CD1c-positive myeloid dendritic cell (primary cell): ENCODE results near the gene TRAF6.
"Not testable (repeated sequence)": the region's sequence is repeated elsewhere in the genome, so short reads cannot be mapped to it uniquely, and the experiment has no call there.

Source experiments
- DNase-seq: peaks from one replicate; pipeline ENCODE4 v3.0.0-alpha.2; 2016; ENCODE audit errors: extremely low spot score

Gene TRAF6, protein sequence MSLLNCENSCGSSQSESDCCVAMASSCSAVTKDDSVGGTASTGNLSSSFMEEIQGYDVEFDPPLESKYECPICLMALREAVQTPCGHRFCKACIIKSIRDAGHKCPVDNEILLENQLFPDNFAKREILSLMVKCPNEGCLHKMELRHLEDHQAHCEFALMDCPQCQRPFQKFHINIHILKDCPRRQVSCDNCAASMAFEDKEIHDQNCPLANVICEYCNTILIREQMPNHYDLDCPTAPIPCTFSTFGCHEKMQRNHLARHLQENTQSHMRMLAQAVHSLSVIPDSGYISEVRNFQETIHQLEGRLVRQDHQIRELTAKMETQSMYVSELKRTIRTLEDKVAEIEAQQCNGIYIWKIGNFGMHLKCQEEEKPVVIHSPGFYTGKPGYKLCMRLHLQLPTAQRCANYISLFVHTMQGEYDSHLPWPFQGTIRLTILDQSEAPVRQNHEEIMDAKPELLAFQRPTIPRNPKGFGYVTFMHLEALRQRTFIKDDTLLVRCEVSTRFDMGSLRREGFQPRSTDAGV

DNA sequence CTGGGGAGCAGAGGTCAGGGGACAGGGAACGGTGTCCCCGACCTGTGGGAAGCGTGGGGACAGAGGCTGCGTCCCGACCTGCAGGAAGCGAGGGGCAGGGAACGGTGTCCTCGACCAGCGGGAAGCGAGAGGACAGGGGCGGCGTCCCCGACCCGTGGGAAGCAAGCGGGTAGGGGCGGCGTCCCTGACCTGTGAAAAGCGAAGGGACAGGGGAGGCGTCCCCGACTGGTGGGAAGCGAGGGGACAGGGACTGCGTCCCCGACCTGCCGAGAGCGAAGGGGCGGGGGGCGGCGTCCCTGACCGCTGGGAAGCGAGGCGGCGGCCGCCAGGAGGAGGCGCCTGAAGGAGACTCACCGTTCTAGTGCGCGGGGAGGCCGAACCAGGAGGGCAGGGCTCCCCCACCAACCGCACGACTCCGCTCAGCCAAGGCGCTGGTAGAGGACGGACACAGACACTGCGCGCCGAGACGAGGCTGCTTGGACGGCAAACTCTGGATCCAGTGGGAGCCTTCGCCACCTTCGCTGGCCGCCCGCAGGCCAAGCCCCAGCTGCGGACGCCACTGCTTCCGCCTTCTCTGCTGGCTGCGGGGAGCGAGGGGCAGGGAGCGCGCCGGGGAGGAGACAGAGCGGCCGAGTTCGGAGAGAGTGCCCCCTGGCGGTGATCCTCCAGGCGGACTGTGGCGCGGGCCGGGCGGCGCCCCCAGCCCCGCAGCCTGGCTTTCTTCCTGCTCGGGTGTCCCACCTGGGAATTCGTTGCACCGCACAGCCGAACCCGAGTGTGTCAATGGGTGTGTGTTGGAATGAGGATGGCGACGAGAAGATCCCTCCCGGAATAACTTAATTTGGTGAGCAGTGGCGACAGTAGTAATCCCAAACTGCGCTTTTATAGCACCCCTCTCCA, at the start of gene TRAF6:
TSS of gene TRAF6 (minus strand) at position 579 of the 900 bp plus-strand sequence. CDS start 8,757 bp downstream, outside the sequence.
- peak; percentile 92 for DNase-seq

DNA sequence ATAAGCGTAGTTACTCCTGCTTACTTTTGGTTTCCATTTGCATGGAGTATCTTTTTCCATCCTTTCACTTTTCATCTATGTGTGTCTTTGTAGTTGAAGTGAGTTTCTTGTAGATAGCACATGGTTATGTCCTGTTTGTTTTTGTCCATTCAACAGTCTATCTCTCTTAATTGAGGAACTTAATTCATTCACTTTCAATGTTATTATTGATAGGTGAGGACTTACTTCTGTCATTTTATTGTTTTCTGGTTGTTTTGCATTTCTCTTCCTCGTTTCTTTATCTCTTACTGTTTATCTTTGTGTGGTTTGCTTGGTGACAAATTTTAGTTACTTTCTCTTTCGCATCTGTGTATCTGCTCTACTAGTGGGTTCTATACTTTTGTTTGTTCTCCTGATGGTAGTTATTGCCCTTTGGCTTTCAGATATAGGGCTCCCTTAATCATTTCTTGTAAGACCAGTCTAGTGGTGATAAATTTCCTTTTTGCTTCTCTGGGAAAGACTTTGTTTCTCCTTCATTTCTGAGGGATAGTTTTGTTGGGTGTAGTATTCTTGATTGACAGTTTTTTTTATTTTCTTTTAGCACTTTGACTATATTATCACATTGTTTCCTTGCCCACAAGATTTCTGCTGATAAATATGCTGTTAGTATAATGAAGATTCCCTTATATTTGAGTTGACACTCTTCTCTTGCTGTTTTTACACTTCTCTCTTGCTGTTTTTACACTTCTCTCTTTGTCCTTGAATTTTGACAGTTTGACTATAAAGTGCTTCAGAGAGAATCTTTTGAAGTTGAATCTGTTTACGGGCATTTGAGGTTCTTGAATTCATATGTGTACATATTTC, 48.7 kb upstream of the TRAF6 start:
- DNase-seq = no peak

DNA sequence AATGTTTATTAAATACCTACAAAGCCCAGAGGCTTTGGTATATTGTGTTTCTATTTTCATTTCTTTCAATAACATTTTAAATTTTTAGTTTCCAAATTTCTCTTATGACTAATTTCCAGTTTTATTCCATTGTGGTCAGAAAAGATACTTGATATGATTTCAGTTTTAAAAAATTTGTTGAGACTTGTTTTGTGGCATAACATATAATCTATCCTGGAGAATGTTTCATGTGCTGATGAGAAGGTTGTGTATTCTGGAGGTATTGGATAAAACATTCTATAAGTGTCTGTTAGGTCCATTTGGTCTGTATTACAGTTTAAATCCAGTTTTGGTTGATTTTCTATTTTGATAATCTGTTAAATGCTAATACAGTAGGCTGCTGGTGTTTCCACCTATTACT, 47.9 kb upstream of the TRAF6 start:
- no peak for DNase-seq

DNA sequence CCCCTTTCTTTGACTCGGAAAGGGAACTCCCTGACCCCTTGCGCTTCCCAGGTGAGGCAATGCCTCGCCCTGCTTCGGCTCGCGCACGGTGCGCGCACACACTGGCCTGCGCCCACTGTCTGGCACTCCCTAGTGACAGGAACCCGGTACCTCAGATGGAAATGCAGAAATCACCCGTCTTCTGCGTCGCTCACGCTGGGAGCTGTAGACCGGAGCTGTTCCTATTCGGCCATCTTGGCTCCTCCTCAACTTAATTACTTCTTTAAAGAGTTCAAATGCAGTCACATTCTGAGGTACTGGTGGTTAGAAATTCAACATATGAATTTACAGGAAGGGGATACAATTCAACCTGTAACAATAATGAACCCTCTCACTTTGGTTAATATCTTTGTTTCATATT, 47.3 kb upstream of the TRAF6 start:
- DNase-seq = not testable (repeated sequence)

DNA sequence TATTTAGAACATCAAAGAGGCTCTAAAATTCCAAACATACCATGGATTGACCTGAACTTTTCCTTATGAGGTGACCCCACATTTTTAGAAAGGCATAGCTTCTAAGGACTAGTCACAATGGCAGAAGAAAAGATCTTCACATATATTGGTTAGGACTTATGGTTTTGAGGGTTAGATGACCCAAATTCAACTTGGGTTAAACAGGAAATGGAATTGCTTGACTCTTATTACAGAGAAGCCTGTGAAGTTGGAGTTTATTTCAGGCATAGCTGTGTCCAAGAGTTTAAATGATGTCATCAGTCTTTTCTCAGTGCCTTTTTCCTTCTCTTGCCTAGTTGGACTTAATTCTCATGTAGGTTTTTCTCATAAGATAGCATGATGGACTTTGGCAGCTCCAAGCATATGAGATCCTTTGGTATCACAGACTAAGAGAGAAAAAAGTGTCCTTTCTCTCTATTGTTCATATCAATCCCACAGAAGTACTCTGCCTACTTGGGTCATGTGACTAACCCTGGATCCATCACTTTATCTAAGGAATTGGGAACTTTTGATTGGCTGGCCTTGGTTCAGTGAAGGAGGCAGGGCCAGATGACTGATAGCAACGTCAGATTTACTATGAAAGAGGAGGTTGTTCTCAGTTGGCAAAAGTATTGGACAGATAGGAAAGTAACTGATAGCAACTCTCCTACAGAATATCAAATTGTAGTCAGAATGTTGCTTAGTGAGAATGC, 40.5 kb upstream of the TRAF6 start:
- no peak for DNase-seq

DNA sequence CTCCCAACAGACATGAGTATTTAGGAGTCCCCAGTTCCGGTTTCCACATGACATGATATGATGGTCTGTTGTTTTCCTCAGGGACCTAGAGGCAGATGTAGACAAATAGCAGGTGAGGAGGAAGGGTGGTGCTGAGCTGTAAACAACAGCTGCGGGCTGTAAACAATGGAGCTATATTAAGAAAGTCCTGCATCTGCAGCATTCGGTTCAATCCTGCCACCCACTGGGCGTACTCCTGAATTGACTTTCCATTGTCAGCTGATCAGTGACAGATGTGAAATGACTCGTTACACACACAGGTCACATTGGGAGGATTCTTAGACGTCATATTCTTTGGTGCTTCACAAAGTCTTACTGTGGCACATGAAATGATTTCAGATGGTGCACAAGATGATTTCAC, 30.9 kb upstream of the TRAF6 start:
- DNase-seq = peak; percentile 55

DNA sequence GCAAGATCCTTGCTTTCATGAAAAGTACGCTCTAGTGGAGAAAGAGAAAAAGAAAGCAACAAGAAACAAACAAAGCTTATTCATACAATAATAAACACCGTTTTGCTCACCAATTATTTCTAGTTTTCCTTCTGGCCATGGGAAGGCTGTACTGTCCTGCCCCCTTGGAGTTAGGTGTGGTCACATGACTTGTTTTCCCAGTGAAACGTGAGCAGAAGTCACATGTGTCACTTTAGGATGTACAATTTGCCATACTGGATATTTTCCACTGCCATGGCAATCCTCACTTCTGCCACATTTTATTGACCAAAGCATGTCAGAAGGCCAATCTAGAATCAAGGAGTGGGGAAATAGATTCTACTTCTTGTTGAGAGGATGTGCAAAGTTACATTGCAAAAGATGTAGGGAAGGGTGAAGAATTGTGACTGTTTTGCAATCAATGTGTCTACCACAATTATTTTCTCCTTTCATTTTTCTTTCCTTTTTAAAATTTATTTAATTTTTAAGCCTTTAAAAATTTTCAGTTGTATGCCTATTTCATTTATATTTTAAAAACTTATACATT, 24.3 kb upstream of the TRAF6 start:
- no peak for DNase-seq

DNA sequence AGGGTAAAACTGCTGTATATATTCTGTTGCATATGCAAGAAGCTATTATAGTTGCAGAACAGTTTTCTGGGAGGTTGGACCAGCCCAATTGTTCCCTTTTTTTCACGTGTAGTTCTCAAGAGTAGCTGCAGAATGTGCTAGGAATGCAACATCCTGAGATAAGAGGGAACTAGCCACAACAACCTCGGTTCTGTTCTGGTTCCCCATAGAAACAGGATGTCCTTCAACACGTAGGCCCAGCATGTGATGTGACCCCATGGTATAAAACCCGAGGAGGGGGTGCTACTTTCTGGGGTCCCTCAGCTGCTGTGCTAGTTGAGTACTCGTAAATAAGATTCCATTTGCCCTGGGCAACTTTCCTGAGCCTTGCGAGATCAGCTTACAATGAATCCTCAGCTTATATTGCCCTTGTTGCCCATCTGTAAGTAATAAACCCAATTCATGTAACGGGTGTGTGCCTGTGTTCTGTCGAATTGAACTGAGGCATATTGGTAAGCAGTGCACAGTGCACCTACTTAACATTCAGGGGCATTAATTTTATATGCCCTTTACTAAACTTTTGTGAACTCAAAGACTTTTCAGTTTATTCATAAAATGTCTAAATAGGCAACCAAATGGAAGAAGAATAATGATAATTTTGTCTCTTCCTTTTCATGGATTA, 23.0 kb upstream of the TRAF6 start:
- peak; percentile 44 for DNase-seq

DNA sequence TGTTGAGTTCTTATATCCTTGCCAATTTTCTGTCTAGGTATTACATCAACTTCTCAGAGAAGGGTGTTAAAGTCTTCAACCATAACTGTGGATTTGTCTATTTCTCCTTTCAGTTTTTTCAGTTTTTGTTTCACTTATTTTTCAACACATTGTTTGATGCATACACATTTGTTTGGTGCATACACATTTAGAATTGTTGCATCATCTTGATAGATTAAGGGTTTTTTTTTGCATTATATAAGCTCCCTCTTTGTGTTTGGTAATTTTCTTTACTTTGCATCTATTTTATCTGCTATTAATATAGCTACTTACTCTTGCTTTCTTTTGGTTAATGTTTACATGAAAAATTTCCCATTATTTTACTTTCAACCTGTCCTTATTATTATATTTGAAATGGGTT, 20.8 kb upstream of the TRAF6 start:
- no peak for DNase-seq

DNA sequence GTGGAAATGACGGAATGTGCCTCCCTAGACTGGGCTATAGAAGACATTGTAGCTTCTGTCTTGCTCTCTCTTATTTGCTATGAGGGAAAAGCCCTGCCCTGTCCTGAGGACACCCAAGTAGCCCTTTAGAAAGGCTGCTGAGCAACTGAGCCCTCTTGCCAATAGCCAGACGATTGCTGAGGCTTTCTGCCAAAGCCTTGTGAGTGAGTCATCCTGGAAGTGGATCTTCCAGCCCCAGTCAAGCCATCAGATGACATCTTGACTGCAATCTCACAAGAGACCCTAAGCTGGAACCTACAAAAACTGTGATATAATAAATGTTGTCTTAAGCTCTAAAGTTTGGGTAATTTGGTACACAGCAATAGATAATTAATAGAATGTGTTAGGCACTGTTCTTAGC, 3.9 kb upstream of the TRAF6 start:
- no peak for DNase-seq

DNA sequence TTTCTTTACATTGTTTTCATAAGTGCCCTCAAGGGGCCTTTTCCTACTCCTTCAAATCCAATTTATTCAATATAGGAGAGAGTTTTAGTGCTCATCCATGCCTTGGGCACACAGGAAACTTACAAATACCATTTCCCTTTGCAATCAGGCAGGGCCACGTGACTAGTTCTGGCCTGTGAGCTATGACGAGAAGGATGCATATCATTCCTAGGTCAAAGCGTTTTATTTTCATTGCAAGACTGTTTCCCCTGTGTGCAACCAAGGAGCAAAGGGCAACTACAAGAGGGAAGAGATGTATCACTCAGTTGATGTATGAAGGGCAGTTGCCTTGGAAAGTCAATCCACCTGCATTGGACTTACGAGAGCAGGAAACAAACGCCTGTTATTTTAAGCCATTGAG, 1.9 kb upstream of the TRAF6 start:
- no peak for DNase-seq

DNA sequence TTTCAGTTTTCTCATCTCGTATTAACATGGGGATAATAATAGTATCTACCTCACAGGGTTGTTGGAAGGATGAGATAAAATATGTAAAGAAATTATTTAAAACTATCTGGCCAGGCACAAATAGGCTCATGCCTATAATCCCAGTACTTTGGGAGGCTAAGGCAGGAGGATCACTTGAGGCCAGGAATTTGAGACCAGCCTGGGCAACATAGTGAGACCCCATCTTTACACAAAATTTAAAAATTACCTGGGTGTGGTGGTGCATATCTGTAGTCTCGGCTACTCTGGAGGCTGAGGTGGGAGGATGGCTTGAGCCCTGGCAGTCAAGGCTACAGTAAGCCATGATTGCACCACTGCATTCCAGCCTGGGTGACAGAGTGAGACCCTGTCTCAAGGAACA, 990 bp upstream of the TRAF6 start:
- not testable (repeated sequence) for DNase-seq

DNA sequence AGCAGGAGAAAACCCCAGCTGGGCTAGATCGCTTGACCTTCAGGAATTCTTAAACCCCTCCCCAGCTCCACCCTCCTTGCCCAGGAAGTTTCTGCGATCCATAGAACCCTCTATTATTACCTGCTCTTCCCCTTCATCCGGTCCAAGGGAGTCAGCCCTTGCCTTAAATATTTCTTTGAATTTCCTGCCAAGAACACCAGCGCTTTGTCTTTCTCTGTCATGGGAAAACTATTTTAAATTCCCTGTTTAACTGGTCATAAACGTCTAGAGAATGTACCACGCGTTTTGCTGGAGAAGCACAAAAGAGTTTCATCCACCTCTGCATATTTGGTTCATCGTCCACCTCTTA, 496 bp upstream of the TRAF6 start:
- no peak for DNase-seq

DNA sequence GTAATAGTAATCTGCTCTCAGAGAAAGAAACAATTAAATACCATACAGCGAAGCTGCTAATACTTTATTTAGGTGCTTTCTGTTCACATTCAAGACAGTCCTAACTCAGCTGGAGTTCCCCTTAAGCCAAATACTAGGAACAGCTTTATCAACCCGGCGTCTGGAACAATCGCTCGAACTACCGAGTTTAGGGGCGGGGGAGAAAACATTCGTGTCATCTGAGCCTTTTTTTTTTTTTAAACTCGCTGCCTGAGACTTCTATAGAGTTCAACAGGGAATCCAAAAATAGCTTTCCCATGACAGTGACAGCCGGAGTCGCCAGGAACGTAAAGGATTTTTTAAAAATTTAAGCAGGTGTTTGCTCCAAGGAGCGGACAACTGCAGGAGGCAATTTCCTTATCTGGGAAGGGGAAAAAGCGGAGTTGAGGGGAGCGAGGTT, 852 bp downstream of the TRAF6 start:
- peak; percentile 52 for DNase-seq

DNA sequence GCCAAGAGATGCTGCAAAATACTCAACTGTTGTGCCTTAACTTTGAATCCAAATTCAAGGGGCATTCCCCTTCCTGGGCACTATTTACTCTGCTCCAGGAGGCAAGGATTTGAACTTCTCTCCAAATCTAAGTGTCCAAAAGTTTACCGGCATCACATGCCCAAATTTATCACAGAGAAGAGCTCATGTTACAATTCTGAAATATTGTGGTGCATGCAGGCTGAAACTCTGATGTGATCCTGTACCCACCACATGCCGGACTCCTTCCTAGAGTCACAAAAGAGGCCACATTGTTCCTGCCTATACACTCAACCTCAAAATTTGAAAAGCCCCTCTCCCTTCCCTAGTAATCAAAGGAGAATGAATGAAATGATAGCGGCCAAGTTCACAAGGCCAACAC, 1.3 kb downstream of the TRAF6 start:
- DNase-seq = no peak

DNA sequence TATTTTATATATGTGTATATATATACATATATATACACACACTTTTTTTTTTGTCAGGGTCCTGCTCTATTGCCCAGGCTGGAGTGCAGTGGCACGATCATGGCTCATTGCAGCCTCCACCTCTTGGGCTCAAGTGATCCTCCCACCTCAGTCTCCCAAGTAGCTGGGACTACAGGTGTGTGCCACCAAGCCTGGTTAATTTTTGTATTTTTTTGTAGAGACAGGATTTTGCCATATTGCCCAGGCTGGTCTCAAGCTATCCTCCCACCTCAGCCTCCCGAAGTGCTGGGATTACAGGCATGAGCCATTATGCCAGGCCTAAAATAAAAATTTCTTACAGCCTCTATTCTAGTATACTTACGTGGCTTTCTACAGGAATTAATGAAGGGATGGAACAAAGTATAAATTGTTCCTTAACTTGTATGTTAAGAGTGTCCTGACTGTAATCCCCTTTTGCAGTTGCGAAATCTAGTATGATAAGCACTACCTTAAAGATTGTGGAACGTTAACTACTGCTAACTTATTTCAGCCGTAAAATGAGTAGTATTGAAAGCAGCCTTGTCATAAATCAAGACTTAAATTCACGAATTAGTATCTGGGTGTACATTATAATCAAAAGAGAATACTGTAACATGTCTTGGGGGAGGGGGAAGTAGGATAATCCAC, 2.1 kb downstream of the TRAF6 start:
- DNase-seq = peak; percentile 12

DNA sequence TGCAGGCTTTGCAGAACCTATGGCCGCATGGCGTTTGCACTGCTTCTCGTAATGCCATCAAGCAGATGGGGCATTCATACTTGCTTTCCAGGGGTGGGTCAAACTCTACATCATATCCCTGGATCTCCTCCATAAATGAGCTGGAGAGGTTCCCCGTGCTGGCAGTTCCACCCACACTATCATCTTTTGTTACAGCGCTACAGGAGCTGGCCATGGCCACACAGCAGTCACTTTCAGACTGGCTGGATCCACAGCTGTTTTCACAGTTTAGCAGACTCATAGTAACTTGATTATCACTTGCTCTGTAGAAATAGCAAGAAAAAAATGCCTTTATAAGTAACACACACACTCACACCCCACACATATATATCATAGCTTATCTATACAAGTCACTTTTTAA, 8.8 kb downstream of the TRAF6 start:
- no peak for DNase-seq

DNA sequence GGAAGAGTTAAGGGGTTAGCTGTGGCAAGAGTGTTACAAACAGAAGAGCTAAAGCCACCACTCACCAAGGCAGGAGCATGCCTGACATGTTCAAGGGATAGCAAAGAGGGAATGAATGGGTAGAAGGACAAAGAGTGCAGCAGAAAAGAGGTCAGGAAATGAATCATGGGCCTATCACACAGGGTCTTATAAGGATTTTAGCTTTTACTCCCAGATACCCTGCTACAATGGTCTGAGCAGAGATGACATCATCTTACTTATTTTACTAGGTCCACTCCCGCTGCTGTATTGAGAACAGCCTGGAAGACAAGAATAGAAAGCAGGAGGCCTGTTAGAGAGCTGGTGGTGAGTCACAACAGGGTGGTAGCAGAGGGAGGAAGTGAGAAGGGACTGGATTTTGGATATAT, 9.8 kb downstream of the TRAF6 start:
- peak; percentile 26 for DNase-seq

DNA sequence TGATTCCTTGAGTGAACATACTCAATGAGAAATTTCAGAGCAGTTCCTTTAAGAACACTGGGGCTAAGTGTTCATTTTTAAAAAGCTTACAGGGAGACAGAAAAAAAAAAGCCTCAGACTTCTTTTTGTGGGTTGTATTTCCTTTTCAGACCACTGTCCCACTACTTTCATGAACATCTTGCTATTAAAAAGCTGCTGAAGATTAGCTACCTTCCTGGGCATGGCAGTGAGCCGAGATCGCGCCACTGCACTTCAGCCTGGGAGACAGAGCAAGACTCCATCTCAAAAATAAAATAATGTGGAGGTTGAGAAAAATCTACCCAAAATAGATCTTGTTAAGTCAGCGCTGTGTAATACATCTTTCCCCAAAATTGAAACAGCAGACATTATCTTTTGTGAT, 10.8 kb downstream of the TRAF6 start:
- no peak for DNase-seq

DNA sequence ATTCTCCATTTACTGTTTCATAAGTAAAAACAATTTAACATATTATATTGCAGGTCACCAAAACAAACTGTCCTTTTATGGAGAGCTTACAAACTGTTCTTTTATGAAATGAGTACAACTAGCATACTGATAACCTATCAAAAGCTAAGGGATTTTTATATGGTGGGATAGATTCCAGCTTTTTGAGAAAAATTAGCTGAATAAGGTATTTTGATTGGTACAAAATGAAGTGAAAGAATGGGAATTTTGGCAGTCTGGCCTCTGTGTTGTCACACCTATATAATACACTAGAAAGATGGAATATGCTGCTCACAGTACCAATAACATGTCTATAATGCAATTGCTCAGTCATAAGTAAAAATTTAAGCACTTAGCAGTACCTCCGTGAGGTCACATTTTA, 11.4 kb downstream of the TRAF6 start:
- no peak for DNase-seq
